GM18505 (cell line): Measurements from ENCODE around the gene STX1A.
"Not testable (repeated sequence)": the region's sequence is repeated elsewhere in the genome, so short reads cannot be mapped to it uniquely, and the experiment has no call there.

ENCODE experiments used
- ATAC-seq: cut with Tn5 transposase; IDR thresholded peaks from one replicate; pipeline ENCODE4 v1.9.1; 2021; ENCODE audit not compliant: unreplicated experiment
- POLR2A ChIP-seq: IDR thresholded peaks from 4 replicates; pipeline ENCODE4 v1.6.1; 2011; ENCODE audit warnings: borderline replicate concordance; ENCODE audit not compliant: insufficient read depth, insufficient read length; ENCODE audit errors: extremely low read depth

STX1A gene

DNA sequence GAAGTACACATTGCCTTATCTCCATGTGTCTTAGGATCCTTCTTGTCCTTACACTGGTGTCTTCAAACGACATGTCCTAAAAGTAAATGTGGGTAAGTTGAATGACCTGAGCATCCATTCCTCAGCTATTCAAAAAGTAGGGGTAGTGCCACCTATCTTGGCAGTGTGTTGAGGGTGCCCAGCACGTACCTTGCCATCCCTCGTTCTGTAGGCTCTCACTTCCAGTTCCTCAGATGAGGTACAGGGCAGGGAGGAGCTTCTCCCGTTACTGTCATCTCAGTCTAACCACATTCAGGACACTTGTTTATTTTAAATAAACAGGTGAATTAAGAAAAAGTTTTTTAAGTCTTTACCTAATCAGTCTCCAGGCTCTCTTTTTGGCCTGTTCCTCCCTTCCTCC, 23.1 kb downstream of the STX1A start:
- no peak for ATAC-seq

DNA sequence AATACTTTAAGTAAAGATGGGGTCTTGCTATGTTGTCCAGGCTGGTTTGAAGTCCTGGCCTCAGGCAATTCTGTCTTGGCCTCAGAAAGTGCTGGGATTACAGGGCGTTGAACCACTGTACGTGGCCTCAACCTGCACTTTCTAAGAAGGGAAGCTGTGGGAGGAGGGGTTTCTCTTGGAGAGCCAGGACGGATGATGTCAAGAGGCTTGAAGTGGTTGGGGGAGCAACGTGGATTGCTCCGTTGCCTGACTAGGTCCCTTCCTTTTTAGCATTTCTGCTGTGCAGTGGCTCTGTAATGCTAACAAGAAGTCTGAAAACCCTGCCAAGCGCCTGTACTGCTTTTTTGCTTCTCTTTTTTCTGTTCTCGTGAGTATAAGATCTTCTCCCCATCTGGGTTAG, 28.8 kb downstream of the STX1A start:
- TF ChIP-seq POLR2A: no peak
- no peak for ATAC-seq

More for the DNA sequence above, 23.1 kb downstream of the STX1A start:
- no peak for TF ChIP-seq POLR2A

GRCh38 chr7:73688288-73688687, 31.2 kb downstream of the STX1A start:
- TF ChIP-seq POLR2A: no peak
- no peak for ATAC-seq

DNA sequence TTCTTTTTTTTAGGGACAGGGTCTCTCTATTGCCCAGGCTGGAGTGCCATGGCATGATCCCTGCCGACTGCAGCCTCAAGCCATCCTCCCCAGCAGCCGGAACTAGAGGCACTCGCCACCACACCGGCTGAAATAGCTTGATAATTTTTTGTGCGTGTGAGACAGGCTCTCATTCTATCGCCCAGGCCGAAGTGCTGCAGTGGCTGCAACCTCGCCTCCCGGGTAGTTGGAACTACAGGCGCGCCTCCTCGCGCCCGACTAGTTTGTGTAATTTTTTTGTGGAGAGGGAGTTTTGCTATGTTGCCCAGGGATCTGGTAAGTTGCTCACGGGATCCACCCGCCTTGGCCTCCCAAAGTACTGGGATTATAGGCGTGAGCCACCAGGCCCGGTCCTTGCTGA, 34.2 kb downstream of the STX1A start:
- no peak for ATAC-seq
- no peak for TF ChIP-seq POLR2A

- ATAC-seq: peak; percentile 8
Observed at GRCh38 chr7:73683788-73684693, 35.4 kb downstream of the STX1A start.

DNA sequence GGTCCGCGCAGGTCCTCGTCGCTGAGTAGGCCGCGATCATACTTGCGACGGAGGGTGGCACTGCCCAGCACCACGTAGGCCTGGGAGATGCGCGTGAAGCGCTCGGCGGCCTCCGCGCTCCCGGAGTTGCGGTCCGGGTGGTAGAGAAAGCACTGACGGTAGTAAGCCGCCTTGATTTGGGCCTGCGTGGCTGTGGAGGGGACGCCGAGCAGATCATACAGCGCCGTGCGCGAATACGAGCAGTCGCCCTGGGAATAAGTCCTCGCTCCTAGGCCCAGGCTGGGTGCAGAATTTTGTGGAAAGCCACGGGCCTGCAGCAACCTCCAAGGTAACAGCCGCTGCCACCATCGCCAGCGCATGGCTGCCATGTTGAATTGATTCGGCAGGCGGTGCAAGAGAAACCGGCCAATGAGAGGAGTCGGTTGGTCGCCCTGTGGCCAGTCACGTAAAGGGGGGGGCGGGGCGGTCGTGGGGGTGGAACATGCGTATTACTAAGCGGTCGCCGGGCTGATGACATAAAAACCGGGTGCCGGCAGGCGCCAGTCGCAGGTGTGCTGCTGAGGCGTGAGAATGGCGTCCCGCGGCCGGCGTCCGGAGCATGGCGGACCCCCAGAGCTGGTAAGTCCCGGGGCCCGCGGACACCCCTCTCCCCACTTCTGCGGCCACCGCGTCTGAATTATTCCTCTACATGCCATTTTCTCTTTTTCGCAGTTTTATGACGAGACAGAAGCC, 36.2 kb downstream of the STX1A start, which contains the start of the genes BUD23 and DNAJC30:
BUD23 (plus strand) TSS at position 542 of the 732 bp plus-strand sequence; CDS start at position 571, 29 bp downstream.
DNAJC30 (minus strand) TSS at position 398 of the 732 bp plus-strand sequence; CDS start at position 368, 30 bp downstream.
- peak; percentile 93 for TF ChIP-seq POLR2A
- ATAC-seq: peak; percentile 90

More at GRCh38 chr7:73683788-73684693, 35.4 kb downstream of the STX1A start:
- no peak for TF ChIP-seq POLR2A

DNA sequence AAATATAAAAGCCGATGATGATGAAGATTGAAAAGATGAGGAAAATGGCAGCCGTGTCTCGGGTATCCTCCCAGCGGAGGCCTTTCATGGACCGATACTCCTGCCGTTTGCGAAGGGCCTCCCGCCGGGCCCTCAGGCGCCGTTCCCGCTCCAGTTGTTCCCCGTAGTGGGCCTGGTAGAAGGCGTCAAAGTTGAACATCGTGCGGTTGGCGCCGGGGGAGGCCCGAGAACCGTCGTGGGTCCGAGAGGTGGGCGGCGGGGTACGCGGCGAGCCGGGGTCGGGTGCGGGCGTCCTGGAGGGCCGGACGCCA, 36.8 kb downstream of the STX1A start:
- ATAC-seq: peak; percentile 8
- TF ChIP-seq POLR2A: no peak

- TF ChIP-seq POLR2A: no peak
- ATAC-seq: no peak
Observed at GRCh38 chr7:73681031-73681430, 38.4 kb downstream of the STX1A start.

- no peak for ATAC-seq
- no peak for TF ChIP-seq POLR2A
Observed at GRCh38 chr7:73680501-73680900, 39.0 kb downstream of the STX1A start.

DNA sequence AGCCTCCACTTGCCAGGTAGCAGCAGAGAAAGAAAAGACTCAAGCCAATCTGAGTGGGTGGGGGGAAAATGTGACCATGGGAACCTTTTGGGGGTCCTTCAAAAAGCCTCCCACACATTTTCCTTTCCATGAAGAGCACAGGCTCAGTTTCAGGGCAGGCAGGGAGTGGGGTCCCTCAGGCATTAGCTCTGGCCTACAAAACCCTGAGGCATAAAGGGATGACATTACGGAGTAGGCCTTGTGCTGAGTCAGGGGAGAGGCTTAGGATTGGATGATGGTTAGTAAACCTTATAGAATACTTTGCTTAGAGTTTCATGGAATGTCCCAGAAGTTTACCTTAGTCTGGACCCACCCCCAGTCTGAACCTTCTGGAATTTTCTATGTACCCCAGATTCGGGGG, 39.8 kb downstream of the STX1A start:
- no peak for ATAC-seq
- no peak for TF ChIP-seq POLR2A

DNA sequence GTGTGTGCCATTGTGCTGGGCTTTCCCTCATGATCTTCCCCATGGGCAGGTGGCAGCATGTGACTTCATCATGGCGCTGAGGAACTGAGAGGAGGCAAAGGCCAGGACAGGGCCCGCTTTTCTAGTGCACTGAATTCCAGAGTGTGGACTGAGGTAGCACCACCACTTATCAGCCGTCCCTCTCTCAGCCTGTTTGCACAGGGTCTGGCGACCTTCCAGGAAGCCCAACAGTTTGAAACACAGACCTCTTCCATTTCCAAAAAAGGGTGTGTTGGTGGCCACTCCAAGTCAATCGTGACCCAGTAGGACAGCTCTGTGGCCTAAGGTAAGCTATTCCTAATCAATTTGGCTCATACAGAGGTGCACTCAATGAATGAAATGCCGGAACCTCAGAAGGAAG, 40.6 kb downstream of the STX1A start:
- no peak for TF ChIP-seq POLR2A
- no peak for ATAC-seq

GRCh38 chr7:73676062-73676461, 43.4 kb downstream of the STX1A start:
- not testable (repeated sequence) for ATAC-seq

- no peak for ATAC-seq
Observed at GRCh38 chr7:73674468-73675124, 44.9 kb downstream of the STX1A start.

More at GRCh38 chr7:73674468-73675124, 44.9 kb downstream of the STX1A start:
- no peak for TF ChIP-seq POLR2A
